GM12872 (cell line): ENCODE results near the gene HUWE1.

ENCODE experiments used
- CTCF ChIP-seq: IDR thresholded peaks from 3 replicates; pipeline ENCODE4 v1.5.1; 2011; ENCODE audit warnings: low read depth, mild to moderate bottlenecking, low read length, moderate library complexity; ENCODE audit not compliant: insufficient read depth

The HUWE1 gene

DNA sequence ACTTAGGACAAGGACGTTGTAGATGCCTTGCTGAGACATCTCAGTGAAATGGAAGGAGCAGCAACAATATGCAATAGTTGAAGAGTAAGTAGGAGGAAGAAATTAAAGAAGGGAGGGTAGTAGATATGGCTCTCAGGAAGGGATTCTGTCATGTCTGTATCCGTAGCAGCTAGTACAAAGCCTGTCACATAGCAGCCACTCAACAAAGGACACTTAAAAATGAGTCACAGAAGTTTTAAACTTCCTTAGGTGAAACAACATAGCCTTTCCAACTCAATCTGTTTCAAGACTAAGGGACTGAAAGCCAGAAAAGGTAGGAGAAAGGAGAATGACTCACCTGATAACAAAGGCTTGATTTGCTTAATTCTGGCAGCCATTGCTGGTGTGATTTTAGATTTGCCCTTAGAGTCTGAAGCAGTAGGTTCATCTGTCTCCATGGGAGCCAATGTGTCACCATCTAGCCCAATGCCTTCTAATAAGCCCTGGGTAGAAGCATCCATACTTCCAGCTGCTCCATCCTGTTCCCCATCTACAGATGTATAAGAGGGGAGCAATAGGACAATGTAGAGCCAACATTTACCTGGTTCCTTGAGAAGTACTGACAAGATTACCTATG lies 86.6 kb downstream of the HUWE1 start:
- no peak for TF ChIP-seq CTCF

DNA sequence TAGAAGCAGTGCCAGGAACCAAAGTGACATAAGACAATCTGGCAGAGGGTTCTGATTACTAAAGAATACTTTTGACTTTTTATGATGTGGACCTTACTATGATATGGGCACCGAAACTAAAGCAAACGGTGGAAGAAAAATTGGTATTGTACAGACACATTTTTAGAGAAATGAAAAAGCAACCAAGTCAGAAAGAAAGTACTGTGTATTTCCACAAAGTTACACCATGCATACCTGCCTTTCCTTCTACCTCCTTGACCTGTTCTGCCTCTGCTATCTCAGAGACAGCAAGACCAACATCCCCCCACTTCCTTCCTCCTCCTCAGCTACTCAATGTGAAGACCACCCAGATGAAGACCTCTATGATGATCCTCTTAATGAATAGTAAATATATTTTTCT lies 88.3 kb downstream of the HUWE1 start:
- no peak for TF ChIP-seq CTCF

GRCh38 chrX:53595266-53595810 lies 91.2 kb downstream of the HUWE1 start:
- TF ChIP-seq CTCF: no peak

DNA sequence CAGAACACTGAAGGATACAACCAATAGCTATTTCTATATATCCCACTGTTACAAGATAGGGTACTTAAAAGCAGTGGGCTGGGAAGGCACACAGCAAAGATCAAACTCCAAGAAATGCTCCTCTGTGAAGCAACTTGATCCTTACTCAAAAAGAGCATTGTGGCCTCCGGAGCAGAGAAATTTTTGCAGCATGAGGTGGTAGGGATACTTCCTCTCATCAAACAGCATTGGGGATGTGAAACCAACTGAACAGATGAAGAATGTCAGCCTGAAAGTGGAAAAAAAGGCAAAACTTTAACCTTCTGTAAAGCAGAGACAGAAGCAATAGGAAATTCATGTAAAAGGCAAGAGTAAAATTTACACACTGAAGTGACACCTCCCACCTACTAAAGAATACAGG lies 92.2 kb downstream of the HUWE1 start:
- no peak for TF ChIP-seq CTCF

- TF ChIP-seq CTCF: no peak
Measured at GRCh38 chrX:53587795-53588420, 98.6 kb downstream of the HUWE1 start.

DNA sequence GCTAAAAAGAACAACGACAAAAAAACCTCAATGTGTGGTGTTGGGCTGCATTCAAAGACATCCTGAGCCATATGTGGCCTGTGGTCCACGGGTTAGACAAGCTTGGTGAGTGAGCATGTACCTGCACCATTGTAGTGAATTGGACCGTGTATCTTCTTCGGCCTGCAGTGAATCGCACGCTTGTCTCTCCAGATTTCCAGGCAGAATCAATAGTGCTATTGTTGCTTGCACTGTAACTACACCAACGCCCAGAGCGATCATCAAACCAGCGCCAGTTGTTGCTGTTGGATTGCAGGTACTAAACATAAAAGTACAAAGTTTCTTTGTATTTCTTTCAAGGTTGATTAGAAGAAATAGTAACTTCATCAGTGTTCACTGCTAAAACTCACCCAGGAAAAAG lies 101.6 kb downstream of the HUWE1 start:
- no peak for TF ChIP-seq CTCF

DNA sequence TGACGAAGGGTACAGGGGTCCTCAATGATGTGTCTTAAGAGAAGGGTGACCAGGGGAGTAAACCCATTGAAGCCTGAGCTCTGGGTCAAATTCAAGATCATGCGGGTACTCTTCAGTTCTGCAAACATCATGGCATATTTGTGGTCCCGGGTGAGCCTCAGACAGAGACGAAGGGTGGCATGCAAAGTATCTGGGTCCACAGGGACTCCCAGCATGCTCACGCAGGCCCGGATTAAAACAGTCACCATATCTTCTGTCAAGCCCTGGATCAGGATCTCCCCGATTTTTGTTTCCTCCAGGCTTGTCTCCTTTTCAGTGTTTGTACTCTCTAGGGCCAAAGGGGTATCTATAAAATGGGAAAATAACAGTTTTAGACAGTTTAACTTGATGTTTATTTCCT lies 102.9 kb downstream of the HUWE1 start:
- TF ChIP-seq CTCF: no peak
